ENCODE measurements around the gene CD1B.

GRCh38 chr1:158362941-158363340 lies 31.6 kb upstream of the CD1B start:
- no peak for TF ChIP-seq CTCF (IDR thresholded peaks at IDR 0.05)
- no peak for TF ChIP-seq ZFX (IDR thresholded peaks at IDR 0.05; ENCODE audit: borderline replicate concordance)
